Measurements from ENCODE around the gene ASTN2.
"Not testable (repeated sequence)": the region's sequence is repeated elsewhere in the genome, so short reads cannot be mapped to it uniquely, and the experiment has no call there.

The ASTN2 gene

DNA sequence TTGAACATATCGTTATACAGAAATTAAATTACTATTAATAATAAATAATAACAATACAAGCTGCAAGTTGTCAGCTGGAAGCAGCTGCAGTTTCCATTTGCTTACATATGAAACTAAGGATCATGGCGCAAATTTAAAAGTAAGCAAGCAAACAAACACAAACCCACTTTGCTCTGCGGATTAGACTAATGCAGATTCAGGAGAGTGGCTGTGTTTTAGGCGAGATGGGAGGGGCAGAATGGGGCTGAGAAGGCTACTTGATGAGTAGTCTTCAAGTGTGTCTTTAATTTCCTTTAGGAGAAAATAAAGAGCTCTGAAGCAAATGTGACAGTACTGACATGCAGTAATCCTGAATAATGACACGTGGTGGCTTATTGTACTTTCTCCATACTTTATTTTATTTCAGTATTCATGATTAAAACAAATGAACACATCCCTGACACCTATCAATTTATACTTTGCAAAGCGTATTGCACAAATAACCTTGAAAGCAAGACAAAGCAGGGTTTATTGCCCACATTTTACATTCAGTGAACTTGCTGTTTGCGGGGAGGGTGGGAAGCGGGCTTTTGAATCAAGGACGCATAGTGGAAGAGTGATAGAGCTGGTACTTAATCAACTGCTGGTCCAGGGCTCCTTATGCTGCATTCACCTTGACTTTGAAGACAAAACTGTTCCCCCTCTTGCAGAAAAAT is 949.1 kb downstream of the ASTN2 start:
- no peak for FAIRE-seq

DNA sequence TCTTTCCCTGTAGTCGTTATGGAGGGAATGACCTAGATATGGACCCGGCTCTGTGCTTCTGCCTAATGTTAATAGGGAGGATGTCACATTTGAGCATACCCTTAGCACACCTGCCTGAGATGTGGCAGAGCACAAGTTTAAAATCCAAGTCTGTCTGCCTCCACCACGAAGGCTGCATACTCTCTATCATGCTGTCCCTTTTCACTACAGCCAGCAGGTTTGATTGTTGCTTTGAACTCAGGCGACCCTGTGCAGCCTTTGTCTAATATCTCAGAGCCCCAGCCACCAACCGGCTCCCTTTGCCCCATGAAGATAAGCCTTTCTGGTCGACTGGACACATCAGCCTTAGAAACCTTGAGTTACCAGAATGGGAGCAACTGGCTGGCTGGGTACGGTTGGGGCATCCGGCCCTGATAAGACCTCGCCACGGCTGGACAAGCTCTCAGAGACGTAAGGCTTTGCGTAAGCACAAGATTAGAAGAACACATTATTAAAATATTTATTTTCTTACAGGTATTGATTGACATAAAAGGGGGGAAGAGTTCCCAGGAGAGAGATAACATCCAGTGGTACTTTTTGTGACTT is 949.8 kb downstream of the ASTN2 start:
- no peak for FAIRE-seq

DNA sequence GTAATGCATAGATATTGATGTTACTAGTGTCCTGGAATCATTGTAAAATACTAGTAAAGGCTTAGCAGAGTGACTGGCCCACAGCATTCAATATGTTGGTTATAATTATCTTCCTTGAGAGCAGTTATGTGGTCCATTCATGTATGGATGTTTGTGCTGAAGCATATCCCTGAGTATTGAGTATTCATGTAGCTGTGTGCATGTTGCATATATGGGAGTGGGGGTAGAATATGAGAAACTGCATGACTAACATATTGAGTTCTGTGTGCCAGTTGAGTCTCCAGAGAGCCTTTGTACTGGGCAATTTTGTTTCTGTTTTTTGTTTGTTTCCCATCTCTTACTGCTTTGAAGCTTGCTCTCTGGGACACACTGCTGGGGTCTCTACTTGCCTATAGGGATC is 950.4 kb downstream of the ASTN2 start:
- FAIRE-seq, result no peak

DNA sequence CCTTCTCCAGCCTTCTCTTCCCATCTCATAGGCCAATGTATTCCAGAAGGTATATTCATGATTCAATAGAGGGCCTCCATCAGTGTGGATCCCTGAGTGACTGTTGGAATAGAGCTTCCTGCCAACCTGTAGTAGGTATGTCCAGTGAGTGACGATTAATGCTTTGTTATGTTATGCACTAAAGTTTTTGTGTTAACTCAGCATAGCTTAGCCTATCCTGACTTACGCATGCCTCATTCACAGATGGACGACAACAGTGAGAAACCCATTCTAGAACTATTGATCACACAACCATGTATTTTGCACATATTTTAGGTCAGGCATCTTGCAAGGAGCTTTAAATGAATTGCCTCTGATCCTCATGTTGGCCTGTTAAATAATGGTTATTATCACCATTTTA is 953.2 kb downstream of the ASTN2 start:
- FAIRE-seq, result no peak

DNA sequence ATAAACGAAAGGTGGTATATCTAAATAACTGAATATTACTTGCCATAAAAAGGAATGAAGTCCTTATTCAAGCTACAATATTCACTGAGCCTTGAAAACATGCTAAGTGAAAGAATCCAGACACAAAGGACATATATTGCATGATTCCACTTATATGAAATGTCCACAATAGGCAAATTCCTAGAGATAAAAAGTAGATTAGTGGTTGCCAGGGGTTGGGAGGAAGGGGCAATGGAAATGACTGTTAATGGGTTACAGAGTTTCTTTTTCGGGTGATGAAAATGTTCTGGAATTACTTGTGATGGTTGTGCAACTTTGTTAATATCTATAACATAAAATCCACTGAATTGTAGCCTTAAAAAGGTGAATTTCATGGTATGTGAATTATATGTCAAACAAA is 954.8 kb downstream of the ASTN2 start:
- no peak for FAIRE-seq

DNA sequence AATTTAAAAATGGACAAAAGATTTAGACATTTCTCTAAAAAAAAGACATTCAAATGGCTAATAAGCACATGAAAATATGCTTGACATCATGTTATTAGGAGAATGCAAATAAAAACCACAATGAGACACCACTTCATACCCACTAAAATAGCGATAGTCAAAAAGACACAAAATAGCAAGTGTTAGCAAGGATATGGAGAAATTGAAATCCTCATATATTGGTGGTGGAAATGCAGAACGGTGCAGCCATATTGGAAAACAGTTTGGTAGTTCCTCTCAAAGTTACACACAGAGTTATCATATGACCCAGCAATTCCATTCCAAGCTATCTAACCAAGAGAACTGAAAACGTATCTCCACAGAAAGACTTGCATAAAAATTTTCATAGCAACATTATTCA is 955.3 kb downstream of the ASTN2 start:
- no peak for FAIRE-seq

DNA sequence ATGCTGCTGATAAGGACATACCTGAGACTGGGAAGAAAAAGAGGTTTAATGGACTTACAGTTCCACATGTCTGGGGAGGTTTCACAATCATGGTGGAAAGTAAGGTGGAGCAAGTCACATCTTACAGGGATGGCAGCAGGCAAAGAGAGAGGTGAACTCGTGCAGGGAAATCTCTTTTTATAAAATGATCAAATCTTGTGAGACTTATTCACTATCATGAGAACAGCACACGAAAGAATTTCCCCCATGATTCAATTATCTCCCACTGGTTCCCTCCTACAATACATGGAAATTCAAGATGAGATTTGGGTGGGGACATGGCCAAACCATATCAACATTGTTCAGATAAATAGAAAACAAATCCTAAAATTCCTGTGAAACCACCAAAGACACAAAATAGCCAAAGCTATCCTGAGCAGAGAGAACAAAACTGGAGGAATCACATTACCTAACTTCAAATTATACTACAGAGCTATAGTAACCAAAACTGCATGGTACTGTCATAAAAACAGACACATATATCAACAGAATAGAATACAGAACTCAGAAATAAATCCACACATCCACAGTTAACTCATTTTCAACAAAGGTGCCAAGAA is 958.3 kb downstream of the ASTN2 start:
- FAIRE-seq, result no peak

DNA sequence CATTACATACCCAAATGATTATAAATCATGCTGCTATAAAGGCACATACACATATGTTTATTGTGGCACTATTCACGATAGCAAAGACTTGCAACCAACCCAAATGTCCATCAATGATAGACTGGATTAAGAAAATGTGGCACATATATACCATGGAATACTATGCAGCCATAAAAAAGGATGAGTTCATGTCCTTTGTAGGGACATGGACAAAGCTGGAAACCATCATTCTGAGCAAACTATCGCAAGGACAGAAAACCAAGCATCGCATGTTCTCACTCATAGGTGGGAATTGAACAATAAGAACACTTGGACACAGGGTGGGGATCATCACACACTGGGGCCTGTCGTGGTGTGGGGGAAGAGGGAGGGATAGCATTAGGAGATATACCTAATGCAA is 960.3 kb downstream of the ASTN2 start:
- not testable (repeated sequence) for FAIRE-seq

DNA sequence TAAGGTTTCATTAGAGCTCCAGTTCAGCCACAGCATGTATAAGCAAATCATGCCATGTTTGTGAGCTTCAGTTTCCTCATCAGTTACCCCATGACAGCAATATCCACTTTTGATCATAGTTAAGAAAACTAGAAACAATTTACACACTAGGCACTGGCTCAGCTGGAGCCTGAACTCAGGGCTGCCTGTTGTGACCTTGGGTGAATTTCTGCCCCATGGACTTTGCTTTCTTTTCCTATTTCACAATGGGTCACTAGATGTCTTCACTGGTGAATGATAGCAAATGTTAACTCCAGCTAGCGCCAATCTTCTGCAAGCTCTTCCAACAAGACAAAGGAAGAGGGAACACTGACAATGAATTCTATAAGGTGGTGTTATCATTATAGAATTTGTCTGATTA is 961.1 kb downstream of the ASTN2 start:
- no peak for FAIRE-seq

DNA sequence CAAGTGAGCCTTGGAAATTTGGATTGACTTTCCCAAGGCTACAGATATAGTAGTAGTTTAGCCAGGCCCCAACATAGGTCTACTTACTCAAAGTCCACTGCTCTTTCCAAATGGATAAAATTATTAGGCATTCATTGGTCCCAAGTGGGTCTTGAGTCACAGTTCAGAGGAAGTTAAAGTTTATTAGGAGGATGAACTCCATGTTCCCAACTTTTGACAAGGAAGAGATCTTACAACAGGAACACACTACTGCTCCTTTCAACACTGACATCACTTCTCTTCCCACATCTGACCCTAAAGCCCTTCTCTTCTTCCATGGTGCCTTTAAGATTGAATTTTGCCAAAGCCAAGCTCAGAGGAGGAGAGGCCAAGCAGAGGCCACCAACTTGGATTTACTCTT is 962.2 kb downstream of the ASTN2 start:
- no peak for FAIRE-seq

DNA sequence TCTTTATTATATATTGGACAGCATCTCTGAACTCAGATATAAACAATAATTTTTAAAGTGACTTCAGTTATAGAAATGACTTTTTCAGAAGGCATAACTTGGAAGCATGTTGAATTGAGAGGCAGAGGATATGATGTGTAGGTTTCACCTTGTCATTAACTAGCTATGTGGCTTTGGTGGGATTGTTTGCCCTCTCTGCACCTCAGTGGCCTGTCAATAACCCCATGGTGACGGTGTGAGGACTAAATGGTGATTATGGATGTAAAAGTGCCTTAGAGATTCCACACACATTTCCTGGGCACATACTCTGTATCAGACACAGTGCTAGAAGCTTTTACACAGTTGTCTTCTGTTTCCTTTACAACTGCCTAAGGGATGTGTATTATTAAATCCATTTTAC is 962.6 kb downstream of the ASTN2 start:
- no peak for FAIRE-seq

DNA sequence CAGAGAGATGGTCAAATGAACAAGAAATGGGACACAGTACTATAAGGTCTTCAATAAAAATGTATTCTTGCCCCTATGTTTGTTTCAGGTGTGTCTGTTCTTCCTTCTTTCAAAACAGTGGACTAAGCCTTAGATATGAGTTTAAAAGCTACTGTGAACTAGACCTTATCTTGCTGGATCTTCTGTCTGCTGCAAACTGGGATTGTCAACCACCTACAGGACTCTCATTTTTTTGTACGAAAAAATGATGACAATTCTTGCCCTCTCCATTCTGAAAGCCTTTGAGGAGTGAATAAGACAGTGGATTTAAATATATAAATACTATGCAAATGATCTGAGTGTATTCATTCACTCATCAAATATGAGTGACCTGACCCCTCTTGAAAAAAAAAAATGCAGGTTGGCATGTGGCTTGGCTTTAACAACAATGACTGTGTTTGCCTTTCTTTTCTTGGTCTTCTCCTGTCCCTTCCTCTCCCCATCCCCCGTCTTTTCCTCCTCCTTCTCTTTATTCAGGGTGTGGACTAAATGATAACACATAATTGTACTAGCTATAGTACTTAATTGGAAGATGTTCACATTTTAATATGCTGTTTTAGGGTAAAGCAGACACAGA is 963.2 kb downstream of the ASTN2 start:
- FAIRE-seq, result no peak

DNA sequence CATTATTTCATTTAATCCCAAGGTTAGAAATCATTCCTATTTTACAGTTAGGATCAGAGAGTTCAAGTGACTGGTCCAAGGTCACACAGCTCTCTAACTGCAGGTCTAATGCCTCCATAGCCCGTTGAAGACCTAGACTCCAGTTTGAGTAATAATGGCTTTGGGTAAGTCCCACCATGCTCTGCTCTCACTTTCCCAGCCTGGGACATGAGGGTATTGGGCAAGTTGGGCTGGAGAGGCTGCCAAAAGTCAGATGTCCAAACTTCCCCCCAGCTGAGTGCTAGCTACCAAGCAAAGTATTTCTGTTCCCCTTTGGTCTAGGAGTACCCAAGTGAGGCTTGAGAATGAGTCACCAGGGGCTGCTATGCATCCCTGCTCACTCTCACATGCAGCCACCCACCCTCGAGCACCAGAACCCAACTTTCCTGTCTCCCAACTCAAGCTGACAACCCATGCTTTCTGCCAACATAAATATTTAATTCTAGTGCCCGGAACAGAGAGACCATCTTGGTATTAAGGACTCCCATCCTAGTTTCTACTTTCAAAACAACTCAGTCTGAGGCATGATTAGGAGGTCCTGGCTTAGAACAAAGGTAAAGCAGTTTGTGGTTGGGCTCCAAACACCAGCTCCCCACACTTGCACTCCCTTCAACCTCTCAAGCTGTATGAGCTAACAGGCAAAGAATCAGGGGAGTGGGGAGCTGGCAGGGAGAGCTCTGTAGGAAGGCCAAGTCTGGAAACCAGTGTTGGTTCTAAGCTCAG is 964.3 kb downstream of the ASTN2 start:
- FAIRE-seq, result no peak

DNA sequence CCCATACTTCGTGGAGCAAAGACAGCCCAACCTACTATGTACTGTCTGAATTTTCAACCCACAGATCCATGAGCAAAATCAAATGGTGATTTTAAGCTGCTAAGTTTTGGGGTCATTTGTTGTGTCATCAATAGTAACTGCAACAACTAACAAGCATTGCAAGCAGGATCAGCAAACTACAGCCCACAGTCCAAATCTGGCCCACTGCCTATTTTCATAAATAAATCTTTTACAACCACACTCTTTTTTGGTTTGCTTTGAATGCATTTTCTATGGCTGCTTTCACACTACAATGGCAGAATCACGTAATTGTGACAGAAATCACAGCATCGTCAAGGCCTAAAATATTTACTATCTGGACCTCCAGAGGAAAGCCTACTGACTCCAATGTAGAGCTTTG is 964.9 kb downstream of the ASTN2 start:
- no peak for FAIRE-seq

DNA sequence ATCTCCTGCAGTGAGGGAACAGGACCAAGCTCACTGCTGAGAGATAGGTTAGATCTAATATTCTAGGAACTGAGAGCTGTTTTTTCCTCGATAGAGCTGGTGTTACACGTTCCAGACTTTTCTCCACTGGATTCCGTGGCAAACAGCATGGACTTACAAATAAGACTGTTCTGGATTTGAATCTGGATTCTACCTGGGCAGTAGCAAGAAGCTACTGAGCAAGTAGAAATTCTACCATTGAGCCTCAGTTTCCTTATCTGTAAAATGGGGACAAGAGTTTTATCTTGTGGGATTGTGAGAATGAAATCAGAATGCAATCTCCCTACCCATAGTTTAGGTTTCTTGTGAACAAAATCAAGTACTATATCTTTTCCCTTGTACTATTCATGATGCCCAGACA is 966.4 kb downstream of the ASTN2 start:
- FAIRE-seq, result no peak

DNA sequence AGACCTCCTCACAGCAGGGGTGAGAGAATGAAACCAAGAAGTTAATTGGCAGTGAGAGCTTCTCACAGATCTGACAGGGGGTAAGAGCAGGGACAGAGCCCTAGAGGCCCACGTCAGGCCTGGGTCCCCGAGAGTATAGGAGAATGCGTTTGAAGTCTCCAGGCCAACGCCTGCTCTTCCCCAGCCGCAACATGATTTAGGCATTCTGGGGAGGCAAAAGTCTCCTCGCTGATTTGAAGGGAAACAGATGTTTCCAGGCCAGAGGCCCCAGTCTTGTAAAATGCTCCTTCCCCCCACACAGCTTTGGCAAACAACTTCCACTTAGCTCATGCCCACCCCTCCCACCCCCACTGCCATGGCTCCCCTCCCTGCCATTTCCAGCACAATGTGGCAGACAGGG is 966.9 kb downstream of the ASTN2 start:
- FAIRE-seq, result no peak

DNA sequence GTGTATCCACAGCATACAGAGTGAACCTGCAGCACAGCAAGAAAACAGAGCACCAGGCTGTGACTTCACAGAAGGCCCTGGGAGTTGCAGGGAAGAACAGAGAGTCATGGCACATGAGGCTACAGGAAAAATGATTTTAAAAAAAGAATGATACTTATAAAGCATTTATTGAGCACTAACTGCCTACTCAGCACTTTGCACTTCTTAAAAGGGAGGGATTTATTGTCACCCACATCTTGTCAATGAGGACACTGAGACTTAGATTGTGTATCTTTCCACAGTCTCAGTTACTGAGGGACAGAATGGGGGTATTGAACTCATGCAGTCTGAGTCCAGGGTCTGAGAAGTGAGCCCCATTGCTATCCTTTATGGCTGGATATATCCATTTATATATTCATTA is 972.3 kb downstream of the ASTN2 start:
- no peak for FAIRE-seq

DNA sequence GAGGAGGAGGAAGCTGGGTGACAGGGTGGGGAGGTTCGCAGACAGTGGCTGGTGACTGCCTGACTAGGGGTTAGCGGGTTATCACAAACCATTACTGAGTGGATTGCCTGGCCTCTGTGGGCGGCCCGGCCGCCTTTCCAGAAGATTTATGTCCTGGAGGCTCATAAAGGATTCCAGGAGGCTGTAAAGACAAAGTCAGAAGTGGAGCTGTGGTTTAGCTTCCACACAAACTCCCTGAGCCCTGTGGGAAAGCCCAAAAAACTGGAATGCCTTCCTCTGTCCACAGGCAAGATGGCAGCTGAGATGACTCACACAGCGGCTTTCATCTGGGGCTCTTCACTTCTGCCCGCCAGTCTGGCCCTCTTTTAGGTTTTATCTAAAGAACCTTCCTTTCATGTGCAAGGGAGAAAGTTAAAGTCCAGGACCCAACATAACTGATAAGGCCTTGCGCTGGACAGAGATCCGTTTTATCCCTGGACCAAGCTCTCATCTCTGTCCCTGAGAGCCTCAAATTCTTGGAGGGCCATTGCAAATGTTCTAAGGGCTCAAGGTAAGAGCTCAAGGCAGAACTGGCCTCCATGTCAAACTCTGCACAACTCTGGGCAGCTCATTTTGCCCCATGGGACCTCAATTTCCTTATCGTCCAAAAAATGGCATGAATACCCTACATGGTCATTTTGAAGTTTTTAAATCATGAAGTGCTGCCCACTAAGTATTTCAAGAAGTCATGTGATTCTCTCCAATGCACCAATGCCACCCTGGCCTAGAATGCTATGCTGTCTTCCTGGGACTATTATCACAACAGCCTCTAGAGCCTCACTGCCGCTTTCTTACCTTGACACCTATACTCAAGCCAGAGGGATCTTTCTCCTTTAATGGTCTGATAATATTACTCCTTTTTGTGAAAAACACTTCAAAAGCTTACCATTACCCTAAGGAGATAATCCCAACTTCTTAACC is 977.2 kb downstream of the ASTN2 start:
- no peak for FAIRE-seq

DNA sequence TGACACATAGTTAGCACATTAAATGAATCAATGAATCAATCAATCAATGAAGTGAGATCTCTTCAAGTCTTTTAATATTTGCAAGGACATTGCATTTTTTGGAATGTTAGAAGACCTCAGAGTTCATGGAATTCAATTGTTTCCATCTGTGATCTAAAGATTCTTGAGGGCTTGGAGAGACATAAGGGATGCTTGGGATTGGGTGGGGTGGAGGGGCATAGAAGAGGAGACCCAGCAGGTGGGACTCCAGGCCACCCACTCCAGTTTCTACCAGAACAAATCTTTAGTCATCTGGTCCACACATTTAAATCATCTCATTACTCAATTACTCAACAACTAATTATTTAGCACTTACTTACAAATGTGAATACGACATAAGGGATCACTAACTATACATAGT is 978.7 kb downstream of the ASTN2 start:
- no peak for FAIRE-seq

DNA sequence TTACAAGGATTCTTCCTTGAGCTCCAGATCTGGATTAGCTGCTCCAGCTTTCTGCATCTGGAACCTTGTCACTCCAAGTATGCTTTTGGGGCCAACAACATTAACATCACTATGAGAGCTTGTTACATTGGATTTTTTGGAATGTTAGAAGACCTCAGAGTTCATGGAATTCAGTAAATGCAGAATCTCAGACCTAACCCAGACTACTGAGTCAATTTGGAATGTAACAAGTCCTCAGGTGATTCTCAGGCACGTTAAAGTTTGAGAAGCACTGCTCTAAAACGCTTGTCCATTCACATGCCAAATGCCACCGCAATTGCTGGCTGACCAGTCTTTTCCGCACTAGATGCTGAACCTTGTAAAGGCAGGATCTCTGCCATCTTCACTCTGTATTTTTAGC is 979.2 kb downstream of the ASTN2 start:
- FAIRE-seq, result no peak

DNA sequence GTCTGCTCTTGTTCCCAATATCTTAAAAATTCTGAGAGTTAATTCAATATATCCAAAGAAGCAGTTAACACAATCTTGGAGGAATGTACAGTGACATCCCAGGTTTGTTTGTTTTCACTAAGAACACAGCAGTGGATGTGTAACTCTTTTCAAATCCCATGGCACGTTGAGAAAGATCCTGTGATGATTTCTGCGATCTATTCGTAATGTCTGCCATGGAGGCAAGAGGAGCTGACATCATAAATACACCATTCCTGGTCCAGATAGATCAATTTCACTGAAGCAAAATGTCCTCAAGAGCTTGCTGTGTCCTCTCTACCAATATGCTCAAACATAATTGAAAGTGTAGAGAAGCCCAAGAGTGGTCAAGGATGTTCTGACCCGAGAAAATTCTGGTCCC is 980.5 kb downstream of the ASTN2 start:
- no peak for FAIRE-seq

DNA sequence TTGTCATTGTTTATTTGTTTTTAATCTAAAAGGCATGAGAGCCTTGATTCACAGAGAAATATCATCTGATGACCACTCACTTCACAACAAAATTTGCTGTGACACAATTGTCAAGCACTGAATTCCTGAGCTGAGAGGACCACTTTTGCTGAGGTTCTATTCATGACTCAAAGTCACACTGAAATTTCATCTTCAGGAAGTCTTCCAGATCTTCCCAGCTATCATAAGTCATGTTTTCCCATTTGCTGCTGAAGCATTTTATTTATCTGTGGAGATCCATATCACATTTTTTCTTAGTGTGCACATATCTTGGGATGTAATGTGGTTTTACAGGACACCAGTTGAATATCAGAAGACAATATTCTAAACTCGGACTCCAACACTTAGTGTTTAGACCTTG is 982.8 kb downstream of the ASTN2 start:
- no peak for FAIRE-seq
